ENCODE results near the gene ATP6V0B. TPM values are rescaled to one million over a fixed set of nuclear protein-coding genes. Genes with fewer than 3 reads are reported as not detected.

The ATP6V0B gene
- total RNA-seq, 1 donor from 2014 or later, result 75.5 TPM

DNA sequence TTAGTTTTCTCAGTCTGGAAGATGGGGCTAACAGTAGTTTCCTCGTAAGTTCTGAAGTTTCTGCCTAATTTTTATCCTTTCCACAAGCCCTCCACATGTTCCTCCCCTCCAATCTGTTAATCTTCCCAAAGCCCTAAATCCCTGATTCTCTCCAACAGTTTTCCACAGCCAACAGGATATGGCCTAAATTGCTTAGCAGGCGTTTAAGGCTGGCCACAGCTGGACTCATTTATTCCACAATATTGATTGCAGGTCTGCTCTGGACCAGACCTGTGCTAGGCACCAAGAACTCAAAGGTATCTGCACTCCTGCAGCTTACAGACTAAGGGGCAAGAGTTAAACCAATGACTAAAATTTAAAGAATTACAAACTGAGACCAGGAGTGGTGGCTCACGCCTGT is 52.6 kb downstream of the ATP6V0B start:
- ChIA-PET CTCF (interaction anchor here (1.3 kb wide), 1 partner anchor 9 kb away, joined by 4 read pairs; no protein-coding TSS in a partner anchor), POLR2A (no interaction called here)
- no peak for TF ChIP-seq CTCF (IDR thresholded peaks at IDR 0.05)
- ATAC-seq (ENCODE audit: low read depth) (no peak), DNase-seq (no peak)
- peaks cover 2% of the 10 kb centered on the region for H3K36me3 Mint-ChIP-seq (ENCODE audit: low read depth)
- no peaks in the 10 kb centered on the region for H3K9me3 Mint-ChIP-seq
- intact Hi-C loops (cut with micrococcal nuclease), result no loop called here
- H3K4me3 Mint-ChIP-seq, result no peak overlapping the region
- H3K27ac Mint-ChIP-seq, result no peak overlapping the region
- no peaks in the 10 kb centered on the region for H3K27me3 Mint-ChIP-seq
- H3K4me1 Mint-ChIP-seq, result peaks cover 40% of the 10 kb centered on the region

Other genes with a start within 250 kb of the ATP6V0B start
- gene ARTN, start 41.2 kb upstream of the ATP6V0B start, total RNA-seq, result 0.20 TPM in 1 of 2 replicates, not detected in the other
- 18.0 and 24.8 TPM in 2 replicates for gene IPO13, start 28.0 kb upstream of the ATP6V0B start, total RNA-seq
- gene DPH2, start 5.0 kb upstream of the ATP6V0B start, total RNA-seq, result 47.3 and 51.6 TPM in 2 replicates
- gene B4GALT2, start 4.2 kb downstream of the ATP6V0B start, total RNA-seq, result 8.1 and 8.3 TPM in 2 replicates
- 8.1 and 15.1 TPM in 2 replicates for gene CCDC24, start 16.6 kb downstream of the ATP6V0B start, total RNA-seq
- gene SLC6A9, start 56.5 kb downstream of the ATP6V0B start, total RNA-seq, result 10.3 and 10.4 TPM in 2 replicates
- not detected in 2 replicates for gene KLF17, start 143.9 kb downstream of the ATP6V0B start, total RNA-seq
- not detected in 2 replicates for gene KLF18, start 166.7 kb downstream of the ATP6V0B start, total RNA-seq
- gene DMAP1, start 238.5 kb downstream of the ATP6V0B start, total RNA-seq, result 59.6 and 64.7 TPM in 2 replicates